Aortic smooth muscle cell (primary cell): ENCODE measurements around the gene OR51B6. TPM values are rescaled to one million over a fixed set of nuclear protein-coding genes. Genes with fewer than 3 reads are reported as not detected.

Experiments
- total RNA-seq: library from RNA; depleted of rRNA; stranded (reverse); fragments of >200 nt; gene quantifications from 2 replicates; pipeline ENCODE4 v1.2.3, GENCODE V29; 2014

The OR51B6 gene, protein sequence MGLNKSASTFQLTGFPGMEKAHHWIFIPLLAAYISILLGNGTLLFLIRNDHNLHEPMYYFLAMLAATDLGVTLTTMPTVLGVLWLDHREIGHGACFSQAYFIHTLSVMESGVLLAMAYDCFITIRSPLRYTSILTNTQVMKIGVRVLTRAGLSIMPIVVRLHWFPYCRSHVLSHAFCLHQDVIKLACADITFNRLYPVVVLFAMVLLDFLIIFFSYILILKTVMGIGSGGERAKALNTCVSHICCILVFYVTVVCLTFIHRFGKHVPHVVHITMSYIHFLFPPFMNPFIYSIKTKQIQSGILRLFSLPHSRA
- total RNA-seq: not detected in 2 replicates

DNA sequence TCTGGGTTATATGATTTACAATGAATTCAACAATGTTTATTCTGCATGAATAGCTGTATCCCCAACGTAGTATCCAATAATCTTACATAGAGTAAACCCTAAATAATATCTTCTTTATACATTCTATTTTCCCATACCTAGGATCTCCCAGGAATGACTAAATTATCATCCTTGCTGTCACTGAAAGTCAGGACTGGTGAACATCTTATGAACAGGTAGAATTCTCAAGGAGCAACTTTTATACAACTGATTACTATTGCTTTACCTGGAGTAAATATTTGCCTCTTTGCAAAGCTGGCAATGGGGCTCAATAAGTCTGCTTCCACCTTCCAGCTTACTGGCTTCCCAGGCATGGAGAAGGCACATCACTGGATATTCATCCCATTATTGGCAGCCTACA is at the start of gene OR51B6:
TSS of gene OR51B6 (plus strand) at position 301 of the 400 bp plus-strand sequence. CDS start at position 301, 0 bp downstream.

DNA sequence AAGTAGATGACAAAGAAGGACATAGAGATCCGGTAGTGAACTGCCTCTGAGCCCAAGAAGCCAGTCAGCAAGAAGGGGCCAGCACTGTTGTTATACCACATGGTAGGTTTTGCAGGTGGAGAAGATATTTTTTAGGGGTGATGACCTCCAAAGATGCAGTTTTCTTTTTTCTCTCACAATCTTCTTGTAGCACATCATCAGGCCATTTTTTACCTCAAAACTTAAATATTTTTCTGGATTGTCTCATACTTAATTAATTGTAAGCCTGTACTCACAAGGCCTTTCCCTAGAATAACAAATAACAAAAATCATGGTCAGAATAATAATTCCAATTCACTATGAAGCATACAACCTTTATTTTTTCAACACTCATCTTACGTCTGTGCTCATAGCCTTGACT is 49.5 kb upstream of the OR51B6 start, which contains the start of gene OR51B4:
TSS of gene OR51B4 (minus strand) at position 101 of the 400 bp plus-strand sequence. CDS start at position 101, 0 bp downstream.

DNA sequence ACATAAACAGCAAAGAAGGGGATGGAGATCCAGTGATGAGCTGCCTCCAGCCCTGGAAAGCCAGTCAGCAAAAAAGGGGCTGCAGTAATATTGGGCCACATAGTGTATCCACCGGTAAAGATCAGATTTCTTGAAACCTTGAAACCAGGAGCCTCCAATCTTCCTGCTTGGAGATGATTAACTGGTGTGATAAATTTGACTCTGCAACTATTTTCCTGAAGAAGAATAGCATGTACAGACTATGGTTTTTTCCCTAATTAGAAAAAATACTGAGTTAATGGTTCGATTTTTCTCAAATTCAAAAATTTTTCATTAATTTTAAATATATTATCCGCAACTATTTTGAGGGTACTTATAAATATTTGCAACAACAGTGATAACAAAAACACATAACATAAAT is 27.1 kb upstream of the OR51B6 start, which contains the start of gene OR51B2:
TSS of gene OR51B2 (minus strand) at position 101 of the 400 bp plus-strand sequence. CDS start at position 101, 0 bp downstream.

DNA sequence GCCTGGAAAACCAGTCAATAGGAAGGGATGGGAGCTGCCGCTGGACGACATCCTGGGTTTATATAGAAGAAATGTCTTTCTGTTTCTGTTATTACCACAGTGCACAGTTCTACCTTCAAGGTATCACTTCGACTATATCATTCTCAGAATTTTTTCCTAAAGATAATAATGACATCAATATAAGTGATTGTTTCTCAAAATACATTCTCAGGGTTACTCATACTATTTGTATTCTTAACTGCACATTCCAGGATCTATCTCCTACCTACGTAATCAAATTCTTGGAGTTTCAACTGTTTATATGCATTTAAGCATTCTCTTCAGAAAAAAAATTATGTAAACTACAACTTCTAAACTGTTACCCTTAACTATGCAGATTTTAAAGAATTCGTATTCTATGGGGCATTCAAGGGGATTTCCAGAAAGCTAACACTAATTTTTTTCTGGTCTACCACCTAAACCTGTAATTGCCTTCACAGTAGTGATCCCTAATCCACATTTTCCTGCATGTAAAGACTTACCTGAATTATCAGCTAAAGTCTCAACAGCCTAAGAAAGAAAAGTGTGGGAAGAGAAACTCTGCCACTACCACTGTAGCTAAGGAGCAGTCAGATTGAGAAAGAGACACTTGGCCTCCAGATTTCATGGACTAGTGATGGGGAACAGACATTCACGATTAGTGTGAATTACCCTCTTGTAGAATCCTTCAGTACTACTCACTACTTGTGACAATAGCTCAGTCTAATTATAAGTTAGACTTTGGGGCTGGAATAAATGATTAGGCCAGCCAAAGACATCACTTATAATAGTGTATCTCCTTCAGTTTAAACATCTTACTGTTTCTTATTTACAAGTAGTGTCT is 7.6 kb upstream of the OR51B6 start, which contains the start of gene OR51B5:
TSS of gene OR51B5 (minus strand) at position 51 of the 862 bp plus-strand sequence. CDS start at position 51, 0 bp downstream.

DNA sequence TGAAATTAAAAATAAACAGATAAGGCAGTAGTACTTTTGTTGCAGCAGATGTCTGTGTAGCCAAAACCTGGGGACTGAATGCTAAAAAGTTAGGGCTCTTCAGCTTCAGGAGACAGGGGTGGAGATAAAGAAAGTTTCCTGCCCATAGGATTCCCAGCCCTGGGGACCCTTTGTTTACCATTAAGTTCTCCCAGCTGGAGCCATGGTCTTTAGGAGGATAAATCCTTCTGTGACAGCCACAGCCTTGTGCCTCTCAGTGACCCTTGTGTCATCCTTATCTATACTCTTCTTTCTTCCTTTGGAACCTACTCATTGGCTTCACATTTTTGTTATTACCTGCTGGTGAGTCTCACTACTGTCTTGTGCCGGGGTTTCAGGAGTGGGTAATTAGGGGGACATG is 32.3 kb downstream of the OR51B6 start, which contains the start of gene OR51M1:
TSS of gene OR51M1 (plus strand) at position 237 of the 400 bp plus-strand sequence. CDS start 5,587 bp downstream, outside the sequence.

Other genes with a start within 250 kb of the OR51B6 start
- gene OR52A5, start 213.2 kb upstream of the OR51B6 start, total RNA-seq: not detected in 2 replicates
- gene OR52A1, start 196.8 kb upstream of the OR51B6 start, total RNA-seq: not detected in 2 replicates
- not detected in 2 replicates for gene OR51V1, start 150.8 kb upstream of the OR51B6 start, total RNA-seq
- gene HBB, start 124.4 kb upstream of the OR51B6 start, total RNA-seq: not detected in 2 replicates
- gene HBD, start 117.0 kb upstream of the OR51B6 start, total RNA-seq: not detected in 2 replicates
- gene HBG1, start 101.7 kb upstream of the OR51B6 start, total RNA-seq: 0.25 TPM in 1 of 2 replicates, not detected in the other
- 0.19 TPM in 1 of 2 replicates, not detected in the other for gene HBG2, start 96.7 kb upstream of the OR51B6 start, total RNA-seq
- gene HBE1, start 81.6 kb upstream of the OR51B6 start, total RNA-seq: not detected in 2 replicates
- gene OR51B4, start 49.6 kb upstream of the OR51B6 start, total RNA-seq: not detected in 2 replicates
- gene OR51B2, start 27.2 kb upstream of the OR51B6 start, total RNA-seq: 0.12 TPM in 1 of 2 replicates, not detected in the other
- 0.19 and 0.40 TPM in 2 replicates for gene OR51B5, start 8.0 kb upstream of the OR51B6 start, total RNA-seq
- not detected in 2 replicates for gene OR51M1, start 32.3 kb downstream of the OR51B6 start, total RNA-seq
- not detected in 2 replicates for gene OR51Q1, start 70.6 kb downstream of the OR51B6 start, total RNA-seq
- 0.06 TPM in 1 of 2 replicates, not detected in the other for gene OR51I1, start 90.0 kb downstream of the OR51B6 start, total RNA-seq
- gene OR51I2, start 97.8 kb downstream of the OR51B6 start, total RNA-seq: not detected in 2 replicates
- gene OR52D1, start 137.2 kb downstream of the OR51B6 start, total RNA-seq: not detected in 2 replicates
- gene UBQLN3, start 158.4 kb downstream of the OR51B6 start, total RNA-seq: 0.06 and 0.13 TPM in 2 replicates
- gene UBQLNL, start 165.2 kb downstream of the OR51B6 start, total RNA-seq: 0.12 and 0.13 TPM in 2 replicates
- 0.66 and 0.87 TPM in 2 replicates for gene OR52H1, start 197.0 kb downstream of the OR51B6 start, total RNA-seq
- gene OR52B6, start 229.4 kb downstream of the OR51B6 start, total RNA-seq: not detected in 2 replicates
- gene TRIM6, start 245.1 kb downstream of the OR51B6 start, total RNA-seq: 2.9 and 3.9 TPM in 2 replicates